GM23248 (cell line): ENCODE data around the gene UMODL1. TPM values are rescaled to one million over a fixed set of nuclear protein-coding genes. Genes with fewer than 3 reads are reported as not detected.

Experiments
- DNase-seq: peaks from one replicate; pipeline ENCODE4 v3.0.0-alpha.2; 2015
- H2AFZ ChIP-seq: fragments of 200-600 bp; sonication (generic); 2 replicates; pipeline ENCODE4 v1.6.1; 2016; ENCODE audit warnings: antibody characterized with exemption
- H3F3A ChIP-seq: fragments of 200-600 bp; sonication (generic); 2 replicates; pipeline ENCODE4 v1.6.1; 2016; ENCODE audit warnings: mild to moderate bottlenecking, antibody characterized with exemption, mixed run types; ENCODE audit not compliant: insufficient read depth
- H3K27ac ChIP-seq: fragments of 200-600 bp; sonication (generic); 2 replicates; pipeline ENCODE4 v1.5.1; 2016; ENCODE audit warnings: mild to moderate bottlenecking
- H3K27me3 ChIP-seq: fragments of 200-600 bp; sonication (generic); replicated peaks from 2 replicates; pipeline ENCODE4 v1.6.1; 2016; ENCODE audit warnings: mild to moderate bottlenecking; ENCODE audit not compliant: insufficient read depth
- H3K36me3 ChIP-seq: fragments of 200-600 bp; sonication (generic); 2 replicates; pipeline ENCODE4 v1.6.1; 2016; ENCODE audit warnings: low read depth, mild to moderate bottlenecking
- H3K4me1 ChIP-seq: fragments of 200-600 bp; sonication (generic); 2 replicates; pipeline ENCODE4 v1.6.1; 2016; ENCODE audit warnings: mild to moderate bottlenecking; ENCODE audit not compliant: insufficient read depth
- H3K4me2 ChIP-seq: fragments of 200-600 bp; sonication (generic); one replicate; pipeline ENCODE4 v1.6.1; 2016; ENCODE audit warnings: mild to moderate bottlenecking; ENCODE audit not compliant: unreplicated experiment
- H3K4me3 ChIP-seq: fragments of 200-600 bp; sonication (generic); 2 replicates; pipeline ENCODE4 v1.5.1; 2016; ENCODE audit warnings: mild to moderate bottlenecking
- H3K79me2 ChIP-seq: fragments of 200-600 bp; sonication (generic); 2 replicates; pipeline ENCODE4 v1.6.1; 2016; ENCODE audit warnings: mild to moderate bottlenecking; ENCODE audit not compliant: insufficient read depth
- H3K9ac ChIP-seq: fragments of 200-600 bp; sonication (generic); 2 replicates; pipeline ENCODE4 v1.6.1; 2016; ENCODE audit warnings: mild to moderate bottlenecking
- H3K9me2 ChIP-seq: fragments of 200-600 bp; sonication (generic); 2 replicates; pipeline ENCODE4 v1.6.1; 2016; ENCODE audit warnings: mixed run types, mild to moderate bottlenecking, moderate library complexity; ENCODE audit not compliant: insufficient read depth
- H3K9me3 ChIP-seq: fragments of 200-600 bp; sonication (generic); one replicate; pipeline ENCODE4 v1.6.1; 2017; ENCODE audit warnings: low read depth
- H4K20me1 ChIP-seq: fragments of 200-600 bp; sonication (generic); 2 replicates; pipeline ENCODE4 v1.6.0; 2016; ENCODE audit not compliant: insufficient read depth
- EZH2 ChIP-seq: fragments of 200-600 bp; sonication (generic); IDR thresholded peaks from 2 replicates; pipeline ENCODE4 v1.6.1; 2018; ENCODE audit warnings: antibody characterized with exemption, mild to moderate bottlenecking; ENCODE audit not compliant: insufficient read depth, poor library complexity, severe bottlenecking
- EZH2phosphoT487 ChIP-seq: fragments of 200-600 bp; sonication (generic); IDR thresholded peaks from 2 replicates; pipeline ENCODE4 v1.6.1; 2018; ENCODE audit warnings: antibody characterized with exemption, moderate library complexity, mild to moderate bottlenecking, low read depth; ENCODE audit not compliant: insufficient read depth
- WGBS, 2 experiments: methylation state at CpG; one replicate each; pipeline ENCODE4 v1.1.6; 2015 to 2017; ENCODE audit warnings: low lambda C conversion rate in 2 of 2, low coverage in 1 of 2; ENCODE audit errors: missing lambda C conversion rate in 2 of 2; 5-methylcytosine and 5-hydroxymethylcytosine counted together
- in situ Hi-C: fragments of 300-500 bp; cut with MboI; formaldehyde crosslinking; loops from 2 replicates; pipeline ENCODE4 v1.15.0; 2020
- polyA plus RNA-seq: library from polyadenylated mRNA; unstranded; fragments of >200 nt; fragmentation: Nextera tagmentation; extraction: Ambion mirVana; gene quantifications from 2 replicates; pipeline ENCODE4 v1.2.1, GENCODE V29; 2016
- total RNA-seq: library from RNA; depleted of rRNA; stranded (reverse); fragments of >200 nt; shearing (Covaris generic); gene quantifications from 2 replicates; pipeline ENCODE4 v1.2.3, GENCODE V29; 2014

UMODL1 gene
- total and polyA plus RNA-seq, 2 experiments from 2014 or later = not detected

- no peaks in the 10 kb centered on the region for H4K20me1 ChIP-seq
- in situ Hi-C loops = no loop called here
- H2AFZ ChIP-seq = no peak overlapping the region
- 40 to 50% methylated on average over 8 of the region's 8 CpGs for WGBS, 2 experiments
- no peaks in the 10 kb centered on the region for H3K4me1 ChIP-seq
- H3K9me3 ChIP-seq = no peaks in the 10 kb centered on the region
- peaks cover 7% of the 10 kb centered on the region for H3K27me3 ChIP-seq
- H3K4me3 ChIP-seq = no peak overlapping the region
- TF ChIP-seq EZH2phosphoT487 = no peak
- no peak for TF ChIP-seq EZH2
- H3K9ac ChIP-seq = no peak overlapping the region
- H3K9me2 ChIP-seq = no peaks in the 10 kb centered on the region
- no peak for DNase-seq
- no peak overlapping the region for H3K27ac ChIP-seq
- H3K4me2 ChIP-seq = no peak overlapping the region
- no peaks in the 10 kb centered on the region for H3K79me2 ChIP-seq
- no peaks in the 10 kb centered on the region for H3K36me3 ChIP-seq
- H3F3A ChIP-seq = no peaks in the 10 kb centered on the region
Observed at GRCh38 chr21:42141643-42142042, 70.5 kb downstream of the UMODL1 start.

DNA sequence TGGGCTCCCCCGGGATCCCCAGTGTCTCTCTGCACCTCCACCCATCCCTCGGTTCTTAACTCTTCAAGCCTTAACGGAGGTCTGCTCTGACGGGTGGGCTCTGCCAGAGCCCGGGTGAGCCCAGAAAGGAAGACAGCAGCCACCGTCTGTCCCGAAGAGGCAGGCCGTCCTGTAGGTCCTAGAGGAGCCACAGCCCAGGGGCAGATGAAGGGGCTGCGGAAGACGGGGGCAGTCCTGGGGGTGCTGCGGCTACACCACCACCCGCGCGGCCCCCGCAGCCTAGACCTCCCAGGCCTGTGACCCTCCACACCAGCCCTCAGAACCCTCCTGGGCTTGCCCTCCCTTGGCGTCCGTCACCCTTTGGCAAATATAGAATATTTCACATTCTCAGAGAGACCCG, 71.0 kb downstream of the UMODL1 start:
- 74 to 76% methylated on average over 15 to 18 of the region's 18 CpGs for WGBS, 2 experiments
- no peak for TF ChIP-seq EZH2
- Histone ChIP-seq H3K27me3 (peaks cover 7% of the 10 kb centered on the region), H4K20me1 (no peaks in the 10 kb centered on the region), H3K79me2 (no peaks in the 10 kb centered on the region), H3K9me3 (no peaks in the 10 kb centered on the region), H3K4me1 (no peaks in the 10 kb centered on the region), H3K4me2 (no peak overlapping the region), H3F3A (no peaks in the 10 kb centered on the region), H3K9ac (no peak overlapping the region), H3K27ac (no peak overlapping the region), H3K36me3 (no peaks in the 10 kb centered on the region), H3K9me2 (no peaks in the 10 kb centered on the region), H3K4me3 (no peak overlapping the region), H2AFZ (no peak overlapping the region)
- in situ Hi-C loops = no loop called here
- DNase-seq = no peak

- no peak overlapping the region for H3K9ac ChIP-seq
- H2AFZ ChIP-seq = no peak overlapping the region
- no peak overlapping the region for H3K4me2 ChIP-seq
- H3K27me3 ChIP-seq = peaks cover 7% of the 10 kb centered on the region
- no peaks in the 10 kb centered on the region for H4K20me1 ChIP-seq
- no peaks in the 10 kb centered on the region for H3K36me3 ChIP-seq
- no peak overlapping the region for H3K4me3 ChIP-seq
- H3K79me2 ChIP-seq = no peaks in the 10 kb centered on the region
- no peak for TF ChIP-seq EZH2
- TF ChIP-seq EZH2phosphoT487 = no peak
- H3F3A ChIP-seq = no peaks in the 10 kb centered on the region
- 74 to 75% methylated on average over 7 of the region's 7 CpGs for WGBS, 2 experiments
- no peaks in the 10 kb centered on the region for H3K9me3 ChIP-seq
- no peaks in the 10 kb centered on the region for H3K9me2 ChIP-seq
- H3K4me1 ChIP-seq = no peaks in the 10 kb centered on the region
- in situ Hi-C loops = no loop called here
- no peak overlapping the region for H3K27ac ChIP-seq
- DNase-seq = no peak
Observed at GRCh38 chr21:42142627-42143026, 71.5 kb downstream of the UMODL1 start.

DNA sequence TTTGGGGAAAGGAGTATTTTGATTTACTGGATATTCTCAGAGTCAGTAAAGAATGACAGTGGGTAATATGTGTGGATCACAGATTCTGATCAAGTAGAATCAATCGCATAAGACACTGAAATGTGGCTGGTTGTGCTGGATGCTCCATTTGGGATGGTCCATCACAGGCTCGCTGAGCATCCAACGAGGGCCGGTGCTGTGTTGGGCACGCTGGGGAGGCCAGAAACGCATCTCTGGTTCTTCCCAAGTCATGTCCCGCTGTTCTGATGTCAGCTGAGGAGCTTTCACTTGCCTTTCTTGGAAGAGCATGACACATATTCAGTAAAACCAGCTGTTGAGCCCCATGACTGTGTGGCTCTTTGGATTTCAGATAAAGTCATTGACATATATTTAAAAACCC, 72.0 kb downstream of the UMODL1 start:
- no peak overlapping the region for H3K27ac ChIP-seq
- no peak for TF ChIP-seq EZH2phosphoT487
- TF ChIP-seq EZH2 = no peak
- H3K27me3 ChIP-seq = peaks cover 7% of the 10 kb centered on the region
- no peak overlapping the region for H3K4me2 ChIP-seq
- H3F3A ChIP-seq = no peaks in the 10 kb centered on the region
- no peak overlapping the region for H2AFZ ChIP-seq
- 37 to 46% methylated on average over 7 of the region's 7 CpGs for WGBS, 2 experiments
- H3K9me3 ChIP-seq = no peaks in the 10 kb centered on the region
- no peaks in the 10 kb centered on the region for H3K9me2 ChIP-seq
- no peaks in the 10 kb centered on the region for H3K79me2 ChIP-seq
- no peaks in the 10 kb centered on the region for H3K36me3 ChIP-seq
- DNase-seq = no peak
- H3K9ac ChIP-seq = no peak overlapping the region
- no peak overlapping the region for H3K4me3 ChIP-seq
- H4K20me1 ChIP-seq = no peaks in the 10 kb centered on the region
- in situ Hi-C loops = no loop called here
- no peaks in the 10 kb centered on the region for H3K4me1 ChIP-seq

- no peaks in the 10 kb centered on the region for H3K9me3 ChIP-seq
- 38 to 53% methylated on average over 2 to 3 of the region's 3 CpGs for WGBS, 2 experiments
- no peaks in the 10 kb centered on the region for H3K79me2 ChIP-seq
- H2AFZ ChIP-seq = no peak overlapping the region
- TF ChIP-seq EZH2phosphoT487 (no peak), EZH2 (no peak)
- no peaks in the 10 kb centered on the region for H3F3A ChIP-seq
- H3K27ac ChIP-seq = no peak overlapping the region
- peaks cover 7% of the 10 kb centered on the region for H3K27me3 ChIP-seq
- in situ Hi-C loops = no loop called here
- no peak overlapping the region for H3K4me3 ChIP-seq
- H4K20me1 ChIP-seq = no peaks in the 10 kb centered on the region
- H3K9me2 ChIP-seq = no peaks in the 10 kb centered on the region
- no peak for DNase-seq
- H3K4me2 ChIP-seq = no peak overlapping the region
- H3K36me3 ChIP-seq = no peaks in the 10 kb centered on the region
- no peak overlapping the region for H3K9ac ChIP-seq
- H3K4me1 ChIP-seq = no peaks in the 10 kb centered on the region
Observed at GRCh38 chr21:42144221-42144620, 73.1 kb downstream of the UMODL1 start.
